Stomach (tissue), 4 donors: ENCODE data around the gene SLC6A11.

ENCODE experiments used
- CTCF ChIP-seq, 7 experiments: fragments of 450-650 bp in 4 of 7; fragments of 200-600 bp in 3 of 7; sonication (generic) in 3 of 7; IDR thresholded peaks; one replicate each; pipeline ENCODE4 v1.5.1; 2016 to 2019; ENCODE audit warnings: antibody characterized with exemption in 7 of 7, control low read depth in 2 of 7, mild to moderate bottlenecking in 1 of 7
- EP300 ChIP-seq: sonication (generic); formaldehyde crosslinking; IDR thresholded peaks from one replicate; pipeline ENCODE4 v1.6.1; 2017; ENCODE audit warnings: antibody characterized with exemption
- POLR2A ChIP-seq, 4 donors: fragments of 450-650 bp; IDR thresholded peaks; one replicate each; pipeline ENCODE4 v1.6.1; 2016; ENCODE audit warnings: antibody characterized with exemption in 4 of 4, control low read depth in 2 of 4, mild to moderate bottlenecking in 1 of 4, moderate library complexity in 1 of 4
- POLR2AphosphoS5 ChIP-seq, 3 donors: sonication (generic); formaldehyde crosslinking; IDR thresholded peaks; one replicate each; pipeline ENCODE4 v1.6.1; 2016; ENCODE audit warnings: antibody characterized with exemption in 3 of 3

DNA sequence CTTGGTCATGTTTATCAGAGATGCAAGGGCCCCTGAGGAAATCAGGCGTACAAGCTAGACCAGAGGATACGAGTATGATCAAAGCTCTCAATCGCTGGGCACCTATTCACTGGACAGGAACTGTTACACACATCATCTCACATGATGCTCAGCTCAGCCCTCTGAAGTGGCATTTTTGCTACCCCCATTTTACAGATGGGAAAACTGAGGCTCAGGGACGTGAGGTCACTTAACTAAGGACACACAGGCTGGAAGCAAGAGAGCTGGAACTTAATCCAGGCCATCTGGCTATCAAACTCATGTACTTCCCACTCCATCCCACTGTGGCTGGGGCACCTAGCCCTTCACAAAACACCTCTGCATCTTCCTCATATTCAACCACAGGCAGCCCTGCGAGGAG, 103.6 kb downstream of the SLC6A11 start:
- TF ChIP-seq POLR2AphosphoS5 (IDR thresholded peaks at IDR 0.05) (no peak), POLR2A (IDR thresholded peaks at IDR 0.05) (no peak), EP300 (no peak), CTCF (IDR thresholded peaks at IDR 0.05) (no peak)
